D341Med (cell line): Measurements from ENCODE around the gene KIF1A.

ENCODE experiments used
- DNase-seq: peaks from one replicate; pipeline ENCODE4 v3.0.0; 2012; ENCODE audit warnings: low spot score

The KIF1A gene

DNA sequence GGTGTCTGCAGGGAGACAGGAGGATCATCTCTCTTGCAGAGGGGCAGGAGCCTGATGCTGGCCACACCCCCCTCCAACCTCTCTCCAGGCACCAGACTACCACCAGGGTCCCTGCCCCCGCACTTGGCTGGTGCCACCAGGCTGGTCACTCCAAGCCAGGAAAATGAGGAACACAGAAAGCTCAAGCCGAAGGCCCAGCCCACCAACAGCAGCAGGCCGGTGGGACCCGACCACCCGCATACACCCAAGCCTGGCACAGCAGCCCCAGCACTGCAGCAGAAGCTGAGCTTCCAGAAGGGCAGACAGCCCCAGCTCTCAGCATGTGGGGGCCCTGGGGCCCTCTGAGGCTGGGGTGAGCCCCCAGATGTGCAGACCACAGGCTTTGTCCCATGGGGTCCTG, 52.7 kb downstream of the KIF1A start:
- no peak for DNase-seq

DNA sequence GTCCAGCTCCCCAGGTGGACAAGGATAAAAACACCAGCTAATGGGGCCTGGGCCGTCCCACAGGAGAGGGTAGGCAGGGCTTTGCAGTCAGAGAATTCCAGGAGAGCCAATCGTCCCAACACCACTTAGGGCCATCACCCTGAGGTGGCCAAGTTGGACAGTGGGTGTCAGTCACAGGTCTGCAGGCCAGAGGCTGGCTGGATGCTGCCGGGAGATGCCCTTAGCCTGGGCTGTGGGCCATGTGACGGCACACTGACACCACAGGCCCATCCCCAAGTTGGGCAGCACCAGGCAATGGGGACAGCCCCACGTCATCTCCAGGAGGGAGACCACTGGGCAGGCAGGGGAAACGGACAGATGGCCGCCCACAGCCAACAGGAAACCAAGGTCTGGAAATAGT, 53.9 kb downstream of the KIF1A start:
- no peak for DNase-seq

DNA sequence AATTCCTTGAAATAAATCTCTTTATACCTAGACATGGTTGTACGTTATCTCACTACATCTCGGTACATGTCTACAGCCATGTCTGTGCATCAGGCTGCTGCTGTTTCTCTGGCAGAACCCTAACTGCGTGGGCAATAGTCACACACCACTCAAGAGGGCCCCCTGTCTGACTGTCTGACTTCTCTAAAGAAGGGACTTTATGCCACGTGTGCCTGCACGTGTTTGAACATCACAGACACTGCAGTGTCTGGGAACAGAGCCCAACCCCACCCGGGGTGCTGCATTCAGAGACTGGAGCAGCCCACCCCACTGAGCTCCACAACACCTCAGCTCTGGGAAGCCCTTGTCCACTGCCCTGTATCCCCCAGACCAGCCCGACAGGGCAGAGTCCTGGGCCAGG, 55.0 kb downstream of the KIF1A start:
- DNase-seq, result no peak

DNA sequence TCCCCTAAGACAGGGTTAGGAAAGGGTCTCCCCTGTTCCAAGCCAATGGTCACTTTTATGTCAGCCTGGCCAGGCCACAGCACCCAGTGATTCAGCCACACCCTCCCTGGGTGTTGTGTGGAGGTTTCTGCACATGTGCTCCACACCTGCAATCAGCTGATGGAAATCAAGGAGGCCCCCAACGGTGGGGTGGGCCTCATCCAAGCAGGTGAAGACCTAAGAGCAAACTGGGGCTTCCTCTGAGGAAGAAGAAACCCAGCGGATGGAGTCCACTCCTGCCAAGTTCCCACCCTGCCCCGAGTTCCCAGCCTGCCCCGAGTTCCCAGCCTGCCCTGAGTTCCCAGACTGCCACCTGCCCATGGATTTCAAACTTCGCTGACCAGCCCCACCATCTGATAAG, 55.4 kb downstream of the KIF1A start:
- no peak for DNase-seq

GRCh38 chr2:240762971-240763370, 57.0 kb downstream of the KIF1A start:
- no peak for DNase-seq

- no peak for DNase-seq
Measured at GRCh38 chr2:240762249-240762648, 57.8 kb downstream of the KIF1A start.

DNA sequence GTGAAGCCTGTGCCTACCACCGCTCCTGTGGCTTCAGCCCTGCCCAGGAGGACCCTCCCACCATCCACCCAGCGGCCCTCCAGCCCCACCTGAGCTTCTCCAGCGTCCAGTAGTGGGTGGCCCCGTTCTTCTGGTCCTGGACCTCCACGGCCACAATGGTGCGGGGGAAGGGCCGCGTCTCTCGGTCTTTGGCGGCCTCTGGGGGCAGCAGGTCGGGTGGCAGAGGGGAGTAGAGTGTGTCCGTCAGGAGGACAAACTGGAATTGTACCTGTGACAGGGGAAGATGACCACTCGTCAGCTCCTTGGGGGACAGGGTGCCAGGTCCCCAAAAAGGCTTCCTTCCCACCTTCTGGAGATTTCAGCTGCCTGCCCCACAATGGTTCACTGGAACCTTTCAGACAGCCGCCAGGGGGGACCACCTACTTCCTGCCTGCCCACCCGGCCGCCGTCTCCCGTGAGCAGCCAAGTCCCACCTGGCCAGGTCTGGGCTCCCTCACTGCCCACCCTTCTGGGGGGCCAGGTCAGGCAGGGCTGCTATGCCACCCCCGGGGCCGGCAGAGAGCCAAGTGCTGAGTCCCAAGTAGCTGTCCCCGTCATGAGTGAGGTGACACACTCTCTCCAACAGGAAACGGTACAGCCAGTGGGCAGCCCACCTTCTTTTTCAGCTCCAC, 59.3 kb downstream of the KIF1A start:
- DNase-seq, result no peak

DNA sequence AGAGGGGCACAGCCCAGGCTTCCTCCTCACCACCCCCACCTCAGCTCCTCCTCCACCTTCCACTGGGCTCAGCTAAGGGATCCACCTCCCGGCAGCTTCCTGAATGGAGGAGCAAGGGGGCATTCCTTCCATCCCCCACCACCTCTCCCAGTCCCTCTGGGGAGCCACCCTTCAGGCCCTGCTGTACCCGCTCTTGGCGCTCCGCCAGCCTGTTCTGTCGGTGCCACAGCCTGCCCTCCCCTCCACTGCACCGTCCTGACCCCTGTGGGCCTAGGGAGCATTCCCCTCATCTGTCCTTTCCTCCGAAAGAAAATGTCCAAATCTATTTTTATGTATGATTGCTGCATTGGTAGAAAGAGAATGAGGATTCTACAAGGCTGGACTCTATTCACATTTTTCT, 59.9 kb downstream of the KIF1A start:
- no peak for DNase-seq

DNA sequence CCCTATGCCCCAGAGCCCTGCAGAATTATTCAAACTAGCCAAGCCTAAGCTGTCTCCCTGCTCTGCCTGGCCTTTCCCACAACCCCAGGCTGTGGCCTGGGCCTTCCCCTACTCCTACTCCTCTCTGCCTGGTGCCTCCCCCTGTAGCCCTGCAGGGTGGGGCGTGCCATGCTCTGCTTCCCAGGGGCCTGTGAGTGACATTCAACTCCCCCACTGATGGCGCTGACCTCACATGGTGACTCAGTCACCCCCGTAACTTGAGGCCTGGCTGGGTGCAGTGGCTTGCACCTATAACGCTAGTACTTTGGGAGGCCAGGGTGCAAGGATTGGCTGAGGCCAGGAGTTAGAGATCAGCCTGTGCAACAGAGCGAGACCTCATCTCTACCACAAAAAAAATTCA, 60.6 kb downstream of the KIF1A start:
- no peak for DNase-seq

- no peak for DNase-seq
Measured at GRCh38 chr2:240757086-240757614, 62.9 kb downstream of the KIF1A start.

DNA sequence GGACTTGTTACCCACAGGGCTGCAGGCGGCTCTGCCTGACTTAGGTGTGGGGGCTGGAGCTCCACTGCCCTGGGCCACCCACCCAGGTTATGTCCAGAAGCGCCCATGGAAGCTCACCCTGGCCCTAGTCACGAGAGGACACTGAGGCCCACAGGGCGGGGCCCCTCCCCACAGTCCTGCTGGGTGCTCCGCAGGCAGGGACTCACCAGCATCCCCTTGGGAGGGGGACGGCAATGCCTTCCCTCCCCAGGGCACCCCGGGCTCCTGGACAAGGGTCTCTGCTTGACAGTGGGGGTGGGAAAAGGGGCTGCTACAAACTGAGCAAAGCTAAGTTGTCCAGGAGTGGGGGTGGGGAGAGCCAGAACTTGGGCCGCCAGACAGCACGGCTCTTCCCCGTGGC, 67.8 kb downstream of the KIF1A start:
- DNase-seq, result no peak

DNA sequence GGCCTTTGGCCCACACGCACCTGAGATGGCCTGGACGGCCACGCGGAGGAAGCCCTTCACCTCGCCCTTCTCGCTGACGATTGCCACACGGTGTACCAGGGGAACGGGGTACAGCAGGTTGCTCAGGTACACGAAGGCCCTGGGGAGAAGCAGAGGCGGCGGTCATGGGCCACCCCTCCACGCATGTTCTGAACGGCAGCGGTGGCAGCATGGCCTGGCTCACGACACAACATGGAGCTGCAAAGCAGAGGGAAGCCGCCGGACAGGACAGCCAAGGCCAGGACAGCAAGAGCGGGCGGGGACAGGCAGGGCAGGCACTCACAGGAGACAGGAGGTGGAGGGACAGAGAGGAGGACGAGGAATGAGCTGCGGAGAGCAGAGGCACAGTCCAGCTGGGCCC, 69.6 kb downstream of the KIF1A start:
- no peak for DNase-seq

DNA sequence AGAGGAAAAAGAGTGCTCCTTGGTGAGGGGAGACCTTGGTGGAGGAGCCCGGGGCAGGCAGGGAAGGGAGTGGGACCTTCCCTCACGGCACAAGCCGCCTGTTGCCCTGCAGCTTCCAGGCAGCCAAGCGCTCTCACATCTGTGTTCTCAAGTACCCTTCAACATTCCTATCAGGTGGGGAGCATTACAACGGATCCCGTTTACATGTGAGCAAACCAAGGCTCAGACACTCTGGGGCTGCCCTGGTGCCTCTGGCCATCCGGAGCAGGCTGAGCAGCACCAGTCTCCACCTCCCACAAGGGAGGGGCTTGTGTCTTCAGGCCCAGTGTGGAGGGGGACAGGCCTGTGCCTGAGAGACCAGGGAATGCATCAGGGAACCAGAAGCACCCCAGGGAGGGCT, 70.5 kb downstream of the KIF1A start:
- no peak for DNase-seq

GRCh38 chr2:240747256-240747655, 72.8 kb downstream of the KIF1A start:
- DNase-seq, result no peak

- DNase-seq, result no peak
Measured at GRCh38 chr2:240746671-240747070, 73.3 kb downstream of the KIF1A start.

DNA sequence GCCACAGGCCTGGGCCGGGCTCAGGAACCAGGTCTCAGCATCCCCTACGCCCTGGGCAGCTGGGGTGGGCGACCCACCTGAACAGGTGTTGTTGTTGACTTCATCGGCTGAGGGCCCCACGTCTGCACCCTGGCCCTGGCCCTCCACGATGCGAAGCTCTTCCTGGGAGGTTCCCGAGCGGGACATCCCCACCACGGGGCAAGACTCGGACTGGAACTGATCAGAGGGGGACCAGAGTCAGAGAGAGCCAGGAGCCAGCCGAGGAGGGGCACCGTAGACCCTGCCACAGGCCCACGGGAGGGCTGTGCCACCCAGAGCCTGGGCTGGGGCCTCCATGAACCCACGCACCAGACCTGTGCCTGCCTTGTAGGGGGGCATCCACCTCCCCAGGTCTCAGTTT, 74.1 kb downstream of the KIF1A start:
- DNase-seq, result no peak

DNA sequence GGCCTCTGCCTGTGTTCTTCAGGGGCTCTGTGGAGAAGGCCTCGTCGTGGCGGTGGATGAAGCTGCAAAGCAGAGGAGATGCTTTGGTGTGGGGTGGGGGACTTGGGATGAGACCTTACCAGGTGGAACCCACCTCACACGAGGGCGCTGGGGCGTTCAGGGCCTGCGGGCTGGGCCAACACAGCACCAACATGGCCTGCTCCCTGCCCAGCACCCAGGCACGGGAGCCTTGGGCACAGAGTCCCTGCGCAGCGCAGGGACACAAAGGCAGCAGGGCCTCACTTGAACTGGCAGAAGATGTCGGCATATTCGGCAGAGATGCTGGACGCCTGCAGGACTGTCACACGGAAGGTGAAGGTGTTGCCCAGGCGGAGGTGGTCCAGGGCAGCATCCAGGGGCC, 74.6 kb downstream of the KIF1A start:
- DNase-seq, result no peak

DNA sequence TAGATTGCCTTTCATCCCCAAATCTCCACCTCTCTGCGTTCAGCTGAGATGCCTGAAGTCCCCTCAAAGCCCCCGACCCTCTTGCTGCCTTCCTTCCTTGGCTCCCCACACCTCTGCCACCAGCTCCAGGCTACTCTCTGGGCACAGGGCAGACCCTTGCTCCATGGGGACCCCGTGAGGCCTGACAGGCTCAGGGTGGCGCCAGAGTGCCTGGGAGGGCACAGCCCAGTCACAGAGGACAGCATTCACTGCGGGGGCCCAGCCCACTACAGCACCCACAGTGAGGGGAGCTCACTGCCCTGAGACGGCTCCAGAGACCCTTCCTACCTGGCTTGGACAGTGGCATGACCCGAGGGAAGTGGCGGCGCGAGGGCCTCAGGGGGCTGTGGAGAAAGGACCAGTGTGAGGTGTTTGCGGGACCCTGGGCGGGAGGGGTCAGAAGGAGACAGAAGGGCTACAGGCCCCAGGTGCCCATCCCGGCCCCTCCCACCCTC, 77.4 kb downstream of the KIF1A start:
- DNase-seq, result no peak

- DNase-seq, result no peak
Measured at GRCh38 chr2:240741091-240741490, 78.9 kb downstream of the KIF1A start.

- DNase-seq, result no peak
Measured at GRCh38 chr2:240739797-240740196, 80.2 kb downstream of the KIF1A start.

DNA sequence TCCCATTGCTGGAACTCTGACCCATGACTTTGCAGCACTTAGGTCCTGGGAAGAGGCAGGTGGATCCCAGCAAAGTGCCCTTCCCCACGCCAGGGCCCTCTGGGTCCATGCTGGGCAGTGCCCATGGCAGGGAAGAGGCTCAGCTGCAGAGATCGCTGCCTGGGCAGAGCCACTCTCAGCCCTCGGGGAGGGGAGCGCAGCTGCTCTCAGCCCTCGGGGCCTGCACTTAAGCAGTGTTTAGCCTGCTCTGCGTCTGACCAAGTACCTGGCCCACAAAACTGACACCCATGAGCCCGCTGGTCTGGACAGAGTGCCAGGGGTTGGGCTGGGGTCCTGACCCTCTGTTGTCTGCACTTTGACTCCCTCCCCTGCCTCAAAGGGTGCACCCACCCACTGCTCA, 82.1 kb downstream of the KIF1A start:
- DNase-seq, result no peak

DNA sequence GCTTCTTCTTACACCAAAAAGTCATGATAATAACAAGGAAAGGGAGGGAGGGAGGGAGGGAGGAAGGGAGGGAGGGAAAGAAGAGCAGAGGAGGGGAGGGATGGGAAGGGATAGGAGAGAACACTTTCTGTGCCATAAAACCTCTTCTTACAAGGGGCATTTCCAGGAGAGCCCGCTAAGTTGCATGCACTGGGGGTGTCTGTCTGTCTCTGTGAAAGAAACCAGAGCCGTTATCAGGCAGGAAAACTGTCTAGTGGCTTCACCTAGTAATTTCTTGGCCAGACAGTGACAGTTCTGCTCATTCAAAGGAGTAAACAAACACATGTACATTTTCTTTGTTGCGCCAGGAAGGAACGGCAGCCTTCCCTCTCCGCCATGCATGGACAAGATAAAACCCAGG, 82.5 kb downstream of the KIF1A start:
- no peak for DNase-seq

DNA sequence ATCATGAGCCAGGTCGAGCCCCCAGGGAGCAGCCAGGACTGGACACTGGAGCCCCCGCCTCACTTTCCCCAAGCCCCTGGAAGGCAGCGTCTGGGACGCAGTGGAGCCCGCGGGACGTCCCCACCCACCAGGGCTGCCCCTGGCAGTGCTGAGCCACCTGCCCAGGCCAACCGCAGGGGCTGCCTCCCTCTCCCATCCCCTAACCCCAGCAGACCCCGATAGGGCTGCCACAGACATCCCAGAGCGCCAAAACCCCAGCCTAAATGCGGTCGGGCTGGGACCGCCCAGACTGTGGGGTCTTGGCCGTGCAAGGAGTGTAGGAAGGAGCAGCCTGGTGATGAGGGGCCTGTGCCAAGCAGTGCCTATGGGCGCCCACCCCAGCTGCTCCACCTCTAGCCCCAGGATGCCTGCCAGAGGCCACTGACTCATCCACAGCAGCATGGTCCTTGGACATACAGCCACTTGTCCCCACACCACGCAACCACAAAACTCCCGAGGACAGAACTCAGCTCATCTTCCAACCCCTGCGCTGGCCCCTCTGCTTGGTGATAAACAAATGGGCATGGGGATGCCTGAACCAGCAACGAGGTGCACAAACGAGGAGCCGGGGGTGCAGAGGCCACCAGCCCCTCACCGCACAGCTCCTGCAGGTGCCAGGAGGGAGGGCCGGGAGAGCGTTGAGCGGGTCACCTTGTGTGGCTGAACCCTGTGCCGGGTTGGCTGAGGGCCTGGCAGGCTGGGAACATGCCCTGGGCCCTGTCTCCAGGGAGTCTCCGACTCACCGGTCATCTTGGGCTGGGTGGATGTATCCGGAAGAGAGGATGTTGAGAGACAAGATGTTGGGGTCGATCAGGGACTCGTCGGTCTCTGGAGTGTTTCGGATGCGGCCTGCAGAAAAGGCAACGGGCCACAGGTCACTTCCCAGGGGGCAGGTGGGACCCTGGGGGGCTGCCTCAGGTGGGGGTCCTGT, 83.5 kb downstream of the KIF1A start:
- no peak for DNase-seq
